NCI-H187 treated with DMSO at 0.1 percent for 48 hours (cell line): ENCODE measurements around the gene MLF1.
"Not testable (repeated sequence)": the region's sequence is repeated elsewhere in the genome, so short reads cannot be mapped to it uniquely, and the experiment has no call there.

Source experiments
- DNase-seq: peaks from one replicate; lab custom pipeline; 2025; lab: John Stamatoyannopoulos, UW

Gene MLF1

GRCh38 chr3:158570999-158571702 is at the start of gene MLF1:
TSS of gene MLF1 (plus strand) at chr3:158571194. CDS start at chr3:158571301, 107 bp downstream.
- DNase-seq, result peak; percentile 42

GRCh38 chr3:158522221-158523136 is 48.5 kb upstream of the MLF1 start:
- no peak for DNase-seq

GRCh38 chr3:158528076-158528674 is 42.8 kb upstream of the MLF1 start:
- DNase-seq, result no peak

GRCh38 chr3:158531334-158531733 is 39.7 kb upstream of the MLF1 start:
- no peak for DNase-seq

- DNase-seq, result no peak
These were observed 38.8 kb upstream of the MLF1 start for GRCh38 chr3:158532099-158532734.

- DNase-seq, result no peak
These were observed 35.1 kb upstream of the MLF1 start for GRCh38 chr3:158535918-158536317.

GRCh38 chr3:158539414-158540014 is 31.5 kb upstream of the MLF1 start:
- no peak for DNase-seq

GRCh38 chr3:158540066-158540465 is 30.9 kb upstream of the MLF1 start:
- no peak for DNase-seq

- no peak for DNase-seq
These were observed 22.3 kb upstream of the MLF1 start for GRCh38 chr3:158548691-158549090.

- not testable (repeated sequence) for DNase-seq
These were observed 21.1 kb upstream of the MLF1 start for GRCh38 chr3:158549938-158550337.

- DNase-seq, result no peak
These were observed 18.9 kb upstream of the MLF1 start for GRCh38 chr3:158552124-158552523.

- DNase-seq, result no peak
These were observed 11.5 kb upstream of the MLF1 start for GRCh38 chr3:158559504-158559903.

- no peak for DNase-seq
These were observed 10.0 kb upstream of the MLF1 start for GRCh38 chr3:158560979-158561378.

- DNase-seq, result no peak
These were observed 8.3 kb upstream of the MLF1 start for GRCh38 chr3:158562674-158563073.

- no peak for DNase-seq
These were observed 7.9 kb upstream of the MLF1 start for GRCh38 chr3:158563076-158563475.

GRCh38 chr3:158565076-158565475 is 5.9 kb upstream of the MLF1 start:
- DNase-seq, result no peak

- DNase-seq, result no peak
These were observed 2.2 kb upstream of the MLF1 start for GRCh38 chr3:158568784-158569183.

GRCh38 chr3:158569794-158570193 is 1.2 kb upstream of the MLF1 start:
- no peak for DNase-seq

- DNase-seq, result no peak
These were observed 1.2 kb downstream of the MLF1 start for GRCh38 chr3:158571969-158572765.

GRCh38 chr3:158572766-158573060 is 1.7 kb downstream of the MLF1 start:
- DNase-seq, result no peak

GRCh38 chr3:158573714-158574113 is 2.7 kb downstream of the MLF1 start:
- no peak for DNase-seq
